ENCODE results near the gene CMTM6. TPM values are rescaled to one million over a fixed set of nuclear protein-coding genes. Genes with fewer than 3 reads are reported as not detected.

CMTM6 gene
- total and polyA plus RNA-seq, 2 of the 8 experiments (the other 6 are each of a cell fraction or from before 2014, with no cell fraction given): 24.0 to 51.5 TPM

GRCh38 chr3:32474201-32474600 lies 28.5 kb downstream of the CMTM6 start:
- Histone ChIP-seq H4K91ac (replicated peaks; ENCODE audit: insufficient read length, low read length) (no peak overlapping the region), H3K56ac (replicated peaks; ENCODE audit: insufficient read length, low read depth, low read length) (no peak overlapping the region), H3K27ac (ENCODE audit: low read depth, low read length) (no peak overlapping the region), H2BK5ac (ENCODE audit: low read depth, low read length) (no peak overlapping the region), H3K79me1 (ENCODE audit: low read depth, low read length) (no peaks in the 10 kb centered on the region), H3K18ac (ENCODE audit: extremely low read depth, low read length) (no peak overlapping the region), H2BK15ac (ENCODE audit: low read length) (no peak overlapping the region), H3K9me3 (ENCODE audit: insufficient read depth in 2 of 2, low read depth in 1 of 2, low read length in 1 of 2) (no peaks in the 10 kb centered on the region), H3K14ac (ENCODE audit: insufficient read length) (no peak overlapping the region), H3K27me3 (replicated peaks in 1 of 4; ENCODE audit: control insufficient read depth in 3 of 4, extremely low read depth in 1 of 4, insufficient read depth in 3 of 4, low read length in 3 of 4) (no peaks in the 10 kb centered on the region), H3K4me3 (ENCODE audit: extremely low read depth in 1 of 4, insufficient read depth in 2 of 4, low read depth in 3 of 4, low read length in 4 of 4) (no peak overlapping the region), H3K79me2 (ENCODE audit: control insufficient read depth in 1 of 2, insufficient read depth in 2 of 2, low read length in 2 of 2) (no peaks in the 10 kb centered on the region), H2AFZ (ENCODE audit: low read length) (no peak overlapping the region), H4K20me1 (replicated peaks in 1 of 2; ENCODE audit: control insufficient read depth in 1 of 2, insufficient read depth in 2 of 2, low read length in 2 of 2) (peaks cover 0 to 4% of the 10 kb centered on the region in 2 experiments), H2AK5ac (ENCODE audit: low read depth, low read length) (no peak overlapping the region), H3K4ac (replicated peaks; ENCODE audit: insufficient read length, low read depth, low read length) (no peak overlapping the region), H4K5ac (ENCODE audit: insufficient read length, low read depth, low read length) (no peak overlapping the region), H3K36me3 (ENCODE audit: control insufficient read depth in 2 of 4, insufficient read depth in 4 of 4, low read length in 3 of 4) (no peaks in the 10 kb centered on the region; a peak in 2 of 8 replicates), H3K4me1 (replicated peaks in 1 of 4; ENCODE audit: control insufficient read depth in 3 of 4, insufficient read depth in 4 of 4, low read length in 3 of 4) (no peaks in the 10 kb centered on the region), H3K23me2 (ENCODE audit: low read depth, low read length) (no peaks in the 10 kb centered on the region; the same call in 1 of the 2 replicates), H3K4me2 (ENCODE audit: insufficient read depth in 1 of 2, low read depth in 2 of 2, low read length in 2 of 2) (no peak overlapping the region), H2BK12ac (ENCODE audit: low read depth, low read length) (no peak overlapping the region), H4K8ac (ENCODE audit: extremely low read depth, insufficient read depth, low read length) (no peak overlapping the region), H3K9ac (replicated peaks in 1 of 4; ENCODE audit: extremely low read depth in 1 of 4, low read depth in 3 of 4, low read length in 3 of 4) (no peak overlapping the region), H2BK120ac (replicated peaks; ENCODE audit: low read depth, low read length) (no peak overlapping the region), H2BK20ac (ENCODE audit: low read length) (no peak overlapping the region), H3K23ac (ENCODE audit: insufficient read length) (no peak overlapping the region)
- ChIA-PET CTCF (ENCODE audit: partially characterized antibody) (no interaction called here), POLR2A (ENCODE audit: partially characterized antibody) (interaction anchor here (0.6 kb wide), 1 partner anchor 140 kb away, joined by 3 read pairs; no protein-coding TSS in a partner anchor)
- WGBS, 2 experiments (ENCODE audit: extremely low coverage in 1 of 2, insufficient coverage in 1 of 2, insufficient read length in 1 of 2, insufficient replicate concordance in 2 of 2, low coverage in 1 of 2, low lambda C conversion rate in 2 of 2, missing lambda C conversion rate in 1 of 2): 100% methylated on average over 2 of the region's 2 CpGs; no CpG with 5 or more reads in 1 of the 2 experiments
- no peak for FAIRE-seq
- no peak for DNase-seq (ENCODE audit: low read depth in 1 of 2, low spot score in 2 of 2)
- no peak for TF ChIP-seq BCL11A (IDR thresholded peaks at IDR 0.05; ENCODE audit: low read depth in 2 of 2, low read length in 2 of 2)
- TF ChIP-seq TEAD4 (IDR thresholded peaks at IDR 0.05; ENCODE audit: low read depth, low read length): no peak
- TF ChIP-seq ATF2 (IDR thresholded peaks at IDR 0.05; ENCODE audit: low read length): no peak
- no peak for TF ChIP-seq YY1 (IDR thresholded peaks at IDR 0.05; ENCODE audit: low read depth, low read length)
- TF ChIP-seq SIN3A (conservative IDR thresholded peaks at IDR 0.05 in 1 of 2, IDR thresholded peaks at IDR 0.05 in 1 of 2; ENCODE audit: low read depth in 1 of 2, low read length in 2 of 2): no peak
- no peak for TF ChIP-seq GABPA (IDR thresholded peaks at IDR 0.05; ENCODE audit: borderline replicate concordance, insufficient read depth, low read length)
- no peak for TF ChIP-seq TCF12 (IDR thresholded peaks at IDR 0.05; ENCODE audit: low read depth, low read length)
- no peak for TF ChIP-seq GTF2F1 (IDR thresholded peaks at IDR 0.05; ENCODE audit: borderline replicate concordance, low read depth, low read length)
- TF ChIP-seq SAP30 (IDR thresholded peaks at IDR 0.05; ENCODE audit: insufficient read depth, insufficient replicate concordance, low read length): no peak
- no peak for TF ChIP-seq EZH2 (IDR thresholded peaks at IDR 0.05; ENCODE audit: low read depth, low read length, severe bottlenecking)
- no peak for TF ChIP-seq KDM4A (IDR thresholded peaks at IDR 0.05; ENCODE audit: low read depth, low read length, severe bottlenecking)
- TF ChIP-seq TBP (IDR thresholded peaks at IDR 0.05; ENCODE audit: low read depth, low read length): no peak
- no peak for TF ChIP-seq SP1 (IDR thresholded peaks at IDR 0.05; ENCODE audit: low read depth, low read length)

Measured in H1 (cell line).